Lung (tissue), 12 donors: ENCODE data around the gene SLIT1. TPM values are rescaled to one million over a fixed set of nuclear protein-coding genes. Genes with fewer than 3 reads are reported as not detected.

Experiments used
- ATAC-seq: fragments of 200-7000 bp; cut with Tn5 transposase; one replicate; pipeline ENCODE4 v1.9.1; 2020; ENCODE audit warnings: moderate number of reproducible peaks; ENCODE audit not compliant: insufficient read depth, low FRiP score
- DNase-seq, 3 donors: peaks; one replicate each; pipeline ENCODE4 v3.0.0-alpha.2; 2013 to 2017
- H3K27ac ChIP-seq, 2 donors: one replicate each; pipeline ENCODE4 v1.5.1; 2013; ENCODE audit warnings: mild to moderate bottlenecking in 2 of 2, moderate library complexity in 2 of 2, control low read depth in 1 of 2, inconsistent platforms in 1 of 2, low read depth in 1 of 2, low read length in 1 of 2
- H3K27me3 ChIP-seq, 3 donors: one replicate each; pipeline ENCODE4 v1.5.1; 2013; ENCODE audit warnings: low read length in 2 of 3; ENCODE audit not compliant: control insufficient read depth in 3 of 3, insufficient read depth in 3 of 3
- H3K36me3 ChIP-seq, 4 donors: one replicate each; pipeline ENCODE4 v1.5.1; 2013; ENCODE audit warnings: low read length in 4 of 4, mild to moderate bottlenecking in 1 of 4, moderate library complexity in 1 of 4; ENCODE audit not compliant: control insufficient read depth in 4 of 4, insufficient read depth in 4 of 4
- H3K4me1 ChIP-seq, 5 donors: one replicate each; pipeline ENCODE4 v1.5.1; 2013; ENCODE audit warnings: low read length in 5 of 5, mild to moderate bottlenecking in 2 of 5, moderate library complexity in 1 of 5; ENCODE audit not compliant: control insufficient read depth in 5 of 5, insufficient read depth in 5 of 5
- H3K4me3 ChIP-seq: one replicate; pipeline ENCODE4 v1.5.1; 2013; ENCODE audit warnings: mild to moderate bottlenecking, control low read depth, moderate library complexity
- H3K9ac ChIP-seq, 2 donors: one replicate each; pipeline ENCODE4 v1.5.1; 2013; ENCODE audit warnings: low read length in 2 of 2, control low read depth in 1 of 2; ENCODE audit not compliant: insufficient read depth in 1 of 2
- H3K9me3 ChIP-seq, 4 donors: one replicate each; pipeline ENCODE4 v1.5.1; 2013; ENCODE audit warnings: low read length in 3 of 4, mild to moderate bottlenecking in 1 of 4, moderate library complexity in 1 of 4; ENCODE audit not compliant: control insufficient read depth in 4 of 4, insufficient read depth in 3 of 4
- WGBS, 2 donors: extraction: QIAGEN DNeasy Blood & Tissue Kit; methylation state at CpG; one replicate each; pipeline ENCODE4 v1.1.7; 2013; 5-methylcytosine and 5-hydroxymethylcytosine counted together
- polyA plus RNA-seq, 2 donors: library from polyadenylated mRNA; stranded (reverse); fragments of 200-250 nt; gene quantifications; one replicate each; pipeline ENCODE4 v1.2.1, GENCODE V29; 2013
- total RNA-seq, 2 donors: library from RNA; depleted of rRNA in 1 of 2; stranded (reverse); fragments of >200 nt in 1 of 2; gene quantifications; one replicate each; pipeline ENCODE4 v1.2.1, GENCODE V29; 2014 to 2021
- TF ChIP-seq, protein P1 (sequence below): IDR thresholded peaks from 2 replicates; pipeline ENCODE4 v1.5.1; 2012; ENCODE audit warnings: mild to moderate bottlenecking; ENCODE audit errors: control extremely low read depth, extremely low read depth
- donor health status: control.
- donor health status: control.
- donor health status: Bipolar disorder and iron deficiency.
- donor health status: healthy.
- donor health status: DM: yes; HTN: yes; CAD: no.

SLIT1 gene
- total and polyA plus RNA-seq, 4 donors, result 0.39 to 5.6 (median 0.57) TPM

DNA sequence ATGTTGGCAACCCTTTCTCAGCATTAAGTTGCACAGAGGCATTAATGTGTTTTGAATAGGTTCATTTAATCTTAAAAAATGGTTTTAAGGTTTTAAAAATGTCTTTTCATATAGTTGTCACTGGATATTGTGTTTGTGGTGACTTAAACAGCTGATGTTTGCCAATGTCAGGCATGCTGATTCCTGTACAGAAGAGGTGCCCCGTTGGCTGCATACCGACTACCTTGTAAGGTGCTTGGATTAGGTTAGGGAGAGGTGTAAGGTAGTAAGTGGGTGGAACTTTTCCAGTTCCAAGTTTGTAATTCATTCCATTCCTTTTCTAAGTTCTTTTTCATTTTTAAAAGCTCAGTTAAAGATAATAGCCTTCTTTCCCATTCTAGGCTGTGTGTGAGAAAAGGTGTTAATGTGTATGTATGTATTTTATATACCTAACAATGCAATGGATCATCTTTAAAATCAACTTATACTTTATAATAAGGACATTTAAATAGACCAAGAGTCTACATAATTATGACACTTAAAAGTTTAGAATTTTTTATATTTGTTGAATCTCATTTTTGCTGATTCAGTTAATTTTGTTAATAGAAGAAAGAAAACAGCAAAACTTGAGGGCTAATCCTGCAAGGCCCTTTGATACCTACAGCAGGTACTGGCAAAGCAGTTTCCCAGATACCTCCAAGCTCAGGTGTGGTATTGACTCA, 198.5 kb downstream of the SLIT1 start:
- Histone ChIP-seq H3K27ac (no peak overlapping the region), H3K36me3 (no peaks in the 10 kb centered on the region), H3K9me3 (no peaks in the 10 kb centered on the region), H3K9ac (no peak overlapping the region), H3K4me3 (no peak overlapping the region), H3K27me3 (no peaks in the 10 kb centered on the region), H3K4me1 (peaks cover 0 to 18% (median 7%) of the 10 kb centered on the region in 5 donors)
- ATAC-seq, result no peak
- 76 to 81% methylated on average over 2 of the region's 2 CpGs for WGBS, 2 donors
- DNase-seq, result no peak
- TF ChIP-seq, protein P1, sequence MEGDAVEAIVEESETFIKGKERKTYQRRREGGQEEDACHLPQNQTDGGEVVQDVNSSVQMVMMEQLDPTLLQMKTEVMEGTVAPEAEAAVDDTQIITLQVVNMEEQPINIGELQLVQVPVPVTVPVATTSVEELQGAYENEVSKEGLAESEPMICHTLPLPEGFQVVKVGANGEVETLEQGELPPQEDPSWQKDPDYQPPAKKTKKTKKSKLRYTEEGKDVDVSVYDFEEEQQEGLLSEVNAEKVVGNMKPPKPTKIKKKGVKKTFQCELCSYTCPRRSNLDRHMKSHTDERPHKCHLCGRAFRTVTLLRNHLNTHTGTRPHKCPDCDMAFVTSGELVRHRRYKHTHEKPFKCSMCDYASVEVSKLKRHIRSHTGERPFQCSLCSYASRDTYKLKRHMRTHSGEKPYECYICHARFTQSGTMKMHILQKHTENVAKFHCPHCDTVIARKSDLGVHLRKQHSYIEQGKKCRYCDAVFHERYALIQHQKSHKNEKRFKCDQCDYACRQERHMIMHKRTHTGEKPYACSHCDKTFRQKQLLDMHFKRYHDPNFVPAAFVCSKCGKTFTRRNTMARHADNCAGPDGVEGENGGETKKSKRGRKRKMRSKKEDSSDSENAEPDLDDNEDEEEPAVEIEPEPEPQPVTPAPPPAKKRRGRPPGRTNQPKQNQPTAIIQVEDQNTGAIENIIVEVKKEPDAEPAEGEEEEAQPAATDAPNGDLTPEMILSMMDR, result no peak

GRCh38 chr10:96986200-96986856, 199.4 kb downstream of the SLIT1 start:
- TF ChIP-seq, protein P1, result no peak
- no peak overlapping the region for H3K27ac ChIP-seq
- ATAC-seq (no peak), DNase-seq (no peak)
- H3K9me3 ChIP-seq, result no peaks in the 10 kb centered on the region
- no peak overlapping the region for H3K4me3 ChIP-seq
- H3K9ac ChIP-seq, result no peak overlapping the region
- peaks cover 3 to 7% (median 6%) of the 10 kb centered on the region in 4 donors for H3K36me3 ChIP-seq
- peaks cover 0 to 12% (median 4%) of the 10 kb centered on the region in 5 donors for H3K4me1 ChIP-seq
- H3K27me3 ChIP-seq, result no peaks in the 10 kb centered on the region
- WGBS, 2 donors, result 94% methylated on average over 6 of the region's 6 CpGs

- no peak for ATAC-seq
- no peak overlapping the region for H3K4me3 ChIP-seq
- DNase-seq, result peak in 1 of 3 donors; percentile 25
Measured at GRCh38 chr10:96984541-96985131, 201.1 kb downstream of the SLIT1 start.

More at GRCh38 chr10:96984541-96985131, 201.1 kb downstream of the SLIT1 start:
- Histone ChIP-seq H3K36me3 (peaks cover 6 to 12% (median 10%) of the 10 kb centered on the region in 4 donors), H3K4me1 (peaks cover 0 to 7% (median 0%) of the 10 kb centered on the region in 5 donors), H3K9me3 (no peaks in the 10 kb centered on the region), H3K27ac (no peak overlapping the region), H3K9ac (no peak overlapping the region), H3K27me3 (no peaks in the 10 kb centered on the region)
- WGBS, 2 donors, result 23 to 65% methylated on average over 14 of the region's 14 CpGs
- TF ChIP-seq, protein P1, result no peak
